HG03354 (cell line): ENCODE measurements around the gene PTGER3.
"Not testable (repeated sequence)": the region's sequence is repeated elsewhere in the genome, so short reads cannot be mapped to it uniquely, and the experiment has no call there.

Source experiments
- ATAC-seq: cut with Tn5 transposase; IDR thresholded peaks from one replicate; pipeline ENCODE4 v1.9.1; 2021; ENCODE audit warnings: mild to moderate bottlenecking; ENCODE audit not compliant: unreplicated experiment, poor library complexity, severe bottlenecking

The PTGER3 gene

DNA sequence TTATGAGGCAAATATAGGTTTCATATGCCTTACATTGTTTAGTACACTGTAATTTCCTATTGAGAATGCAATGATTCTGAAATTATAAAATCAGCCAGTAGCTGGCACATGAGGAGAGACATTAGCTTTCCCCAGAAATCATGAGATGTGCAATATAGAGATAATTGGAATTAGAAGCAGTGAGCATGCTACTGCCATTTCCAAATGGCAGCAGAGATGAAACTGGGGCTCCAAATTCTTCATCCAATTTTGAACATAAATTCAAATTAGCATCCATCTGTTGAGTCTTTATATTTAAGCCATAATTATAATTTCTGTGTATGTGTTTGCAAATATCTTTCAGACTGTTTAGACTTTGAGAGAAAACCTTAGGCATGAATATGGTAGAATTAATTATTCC is 28.8 kb downstream of the PTGER3 start:
- no peak for ATAC-seq

DNA sequence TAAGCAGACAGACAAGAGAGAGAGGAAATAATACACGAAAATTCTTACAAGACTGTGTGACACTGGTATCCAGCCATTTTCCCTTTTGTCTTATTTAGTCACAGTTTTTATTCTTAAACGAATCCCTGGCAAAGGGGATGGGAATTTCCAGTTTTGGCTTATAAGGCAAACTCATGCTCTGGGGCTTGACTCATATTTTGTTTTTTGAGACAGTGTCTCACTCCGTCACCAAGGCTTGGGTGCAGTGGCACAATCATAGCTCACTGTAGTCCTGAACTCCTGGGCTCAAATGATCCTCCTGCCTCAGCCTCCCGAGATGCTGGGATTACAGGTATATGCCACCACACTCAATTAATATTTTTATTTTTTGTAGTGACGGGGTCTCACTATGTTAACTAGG is 31.9 kb downstream of the PTGER3 start:
- no peak for ATAC-seq

DNA sequence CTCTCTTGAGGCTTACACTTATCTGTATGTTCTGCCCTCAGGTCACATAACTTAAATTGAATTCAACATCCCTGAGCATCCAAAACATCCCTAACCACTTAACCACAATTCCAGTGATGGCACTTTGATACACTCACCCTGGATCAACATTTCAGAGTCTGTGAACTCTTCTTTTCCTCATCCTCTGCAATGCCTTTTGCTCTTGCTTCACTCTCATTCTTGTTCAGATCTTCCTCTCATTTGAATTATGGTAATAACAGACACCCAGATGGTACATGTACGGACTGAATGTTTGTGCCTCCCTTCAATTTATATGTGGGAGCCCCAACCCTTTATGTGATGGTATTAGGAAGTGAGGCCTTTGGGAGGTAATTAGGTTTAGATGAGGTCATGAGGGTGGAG is 33.4 kb downstream of the PTGER3 start:
- ATAC-seq = no peak

DNA sequence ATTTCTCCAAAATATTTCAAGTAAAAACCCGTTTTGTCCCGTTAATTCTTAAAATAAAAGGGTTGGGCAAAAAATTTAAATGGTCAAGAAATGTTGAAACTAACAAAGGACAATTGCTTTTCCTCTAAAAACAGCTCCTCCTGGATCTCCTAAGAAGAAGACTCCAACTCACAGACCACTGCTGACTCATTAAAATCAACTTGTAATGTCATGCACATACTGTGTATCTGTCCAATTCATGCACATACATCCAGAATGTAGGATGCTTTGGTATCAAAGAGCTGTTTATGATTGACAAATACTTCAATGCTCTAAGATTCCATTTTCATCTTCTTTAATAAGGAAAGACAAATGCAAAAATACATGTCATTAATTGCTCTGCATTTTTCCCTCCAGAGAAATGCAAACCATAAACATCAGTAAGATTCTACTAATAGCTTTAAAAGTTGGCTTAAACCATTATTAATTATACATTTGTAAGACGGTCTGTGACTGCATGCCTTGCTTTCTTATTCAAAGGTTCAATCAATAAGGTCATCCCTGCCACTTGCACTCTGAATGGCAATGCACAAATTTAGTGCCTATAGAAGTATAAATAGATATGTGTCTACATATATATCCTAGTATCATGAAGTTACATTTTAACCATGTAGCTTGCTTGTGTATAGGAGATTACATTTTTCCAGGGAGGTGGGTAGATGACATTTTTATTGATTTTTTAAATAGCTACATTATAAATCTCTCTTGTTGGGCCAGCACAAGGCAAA is 44.7 kb downstream of the PTGER3 start:
- no peak for ATAC-seq

DNA sequence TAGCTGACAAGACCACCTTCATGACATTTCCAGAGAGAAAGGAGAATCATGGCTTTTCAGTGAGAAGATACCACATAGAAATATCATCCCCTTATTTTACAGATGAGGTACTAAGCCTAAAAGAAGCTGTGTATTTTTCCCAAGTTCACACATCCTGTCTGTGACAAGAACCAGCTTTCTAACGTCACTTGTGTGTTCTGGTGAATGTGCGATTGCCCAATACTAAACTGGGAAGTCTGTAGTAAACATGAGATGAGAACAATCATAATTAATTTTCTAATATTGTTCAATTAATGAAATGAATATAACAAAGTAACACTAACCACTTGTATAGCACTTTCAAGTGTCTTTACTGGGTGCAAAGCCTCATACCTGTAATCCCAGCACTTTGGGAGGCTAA is 46.0 kb downstream of the PTGER3 start:
- no peak for ATAC-seq

DNA sequence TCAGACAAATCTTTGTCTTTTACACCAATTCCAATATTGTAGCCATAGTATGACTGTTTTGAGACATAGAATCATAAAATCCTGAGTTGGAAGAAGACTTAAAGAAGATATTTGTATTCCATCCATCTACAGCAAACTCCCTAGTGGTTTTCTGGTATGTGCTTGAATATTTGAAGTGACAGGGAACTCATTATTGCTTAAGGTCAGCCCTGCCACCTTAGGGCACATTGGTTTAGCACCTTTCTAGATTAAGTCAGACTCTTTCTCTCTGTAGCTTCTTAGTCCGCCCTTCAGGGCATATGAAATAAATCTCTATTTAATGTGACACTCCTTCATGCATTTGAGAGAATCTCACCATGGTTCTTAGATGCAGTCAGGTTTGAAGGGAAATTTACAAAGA is 49.8 kb downstream of the PTGER3 start:
- no peak for ATAC-seq

DNA sequence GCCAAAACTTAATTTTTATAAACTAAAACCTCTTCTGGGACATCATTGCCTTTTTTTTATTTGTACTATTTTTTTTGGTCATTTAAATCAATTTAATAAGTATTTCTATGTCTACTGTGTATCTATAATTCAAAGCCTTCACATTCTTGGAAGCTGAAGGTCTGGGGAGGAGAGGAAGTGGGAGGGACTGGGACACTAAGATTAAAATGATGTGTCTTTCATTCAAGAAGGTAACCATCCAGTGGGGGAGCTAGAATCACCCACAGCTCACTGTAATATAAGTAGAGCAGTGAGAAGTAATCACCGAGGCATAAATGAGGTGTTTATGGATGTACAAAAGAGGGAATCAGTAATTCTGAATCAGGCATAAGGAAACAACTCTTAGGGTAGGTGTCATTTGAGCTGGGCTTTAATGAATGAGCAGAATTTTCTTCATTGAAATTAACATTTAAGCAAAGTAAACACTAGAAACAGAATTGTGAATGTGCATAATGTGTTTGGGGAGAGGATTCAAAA is 52.8 kb downstream of the PTGER3 start:
- no peak for ATAC-seq

DNA sequence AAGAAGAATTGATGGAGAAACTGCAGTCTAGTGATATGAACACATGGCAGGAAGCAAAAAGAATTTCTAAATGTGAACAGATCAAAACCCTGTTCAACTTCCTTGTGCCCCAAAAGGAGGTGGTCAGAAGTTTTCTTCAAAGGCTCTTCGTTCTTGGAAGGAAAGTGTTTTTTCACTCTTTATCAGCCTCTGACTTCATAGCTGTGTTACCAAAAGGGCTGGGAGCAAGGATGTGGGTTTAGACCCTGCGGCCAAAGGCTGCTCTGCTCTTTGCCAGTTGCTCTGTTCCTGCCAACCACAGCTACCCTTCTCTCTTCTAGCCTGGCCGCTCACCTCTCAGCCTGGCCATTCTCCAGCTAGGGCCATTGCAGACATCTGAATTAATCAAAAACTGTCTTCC is 53.8 kb downstream of the PTGER3 start:
- no peak for ATAC-seq

DNA sequence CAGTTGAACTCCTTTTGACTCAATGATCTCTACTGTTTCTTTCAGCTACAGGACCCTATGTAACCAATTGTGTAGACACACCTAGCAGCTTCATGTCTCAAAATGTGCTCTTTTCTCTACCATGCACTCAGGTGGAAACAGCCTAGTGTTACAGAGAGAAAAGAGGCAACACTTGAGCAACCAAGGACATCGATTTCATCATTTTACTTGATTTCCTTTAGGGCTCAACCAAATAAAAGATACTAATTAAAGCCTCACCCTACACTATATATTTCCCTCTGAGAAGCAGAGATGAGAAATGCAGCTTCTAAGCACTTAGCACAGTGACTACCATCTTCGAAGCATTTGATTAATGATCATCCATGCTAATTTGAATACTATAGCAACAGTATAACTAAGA is 55.1 kb downstream of the PTGER3 start:
- no peak for ATAC-seq

DNA sequence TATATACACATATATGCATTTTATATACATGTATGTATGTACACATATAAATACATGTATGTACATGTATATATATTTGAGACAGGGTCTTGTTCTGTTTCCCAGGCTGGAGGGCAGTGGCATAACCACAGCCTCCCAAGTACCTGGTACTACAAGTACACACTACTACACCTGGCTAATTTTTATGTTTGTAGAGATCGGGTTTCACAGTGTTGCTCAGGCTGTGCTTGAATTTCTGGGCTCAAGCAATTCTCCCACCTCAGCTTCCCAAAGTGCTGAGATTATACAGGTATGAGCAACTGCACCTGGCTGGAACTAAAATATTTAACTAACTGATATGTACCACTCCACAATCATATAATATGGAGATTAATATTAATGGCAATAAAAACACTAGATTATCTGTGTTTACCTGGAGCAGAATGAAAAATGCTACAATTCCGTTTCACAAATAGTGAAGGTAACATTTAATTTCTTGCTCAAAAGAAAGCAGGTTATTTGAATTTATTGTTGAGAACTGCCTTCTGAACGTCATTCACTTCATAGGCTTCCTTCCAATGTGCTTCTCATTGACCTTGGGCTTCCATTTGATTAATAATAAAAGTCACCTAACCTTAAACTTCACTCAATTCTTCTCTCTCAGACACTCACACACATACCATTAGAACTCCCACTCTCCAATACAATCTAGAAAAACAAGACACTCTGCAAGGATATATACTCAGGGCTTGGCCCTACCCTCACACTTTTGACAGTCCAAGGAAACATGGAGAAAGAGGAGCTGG is 57.0 kb downstream of the PTGER3 start:
- no peak for ATAC-seq

DNA sequence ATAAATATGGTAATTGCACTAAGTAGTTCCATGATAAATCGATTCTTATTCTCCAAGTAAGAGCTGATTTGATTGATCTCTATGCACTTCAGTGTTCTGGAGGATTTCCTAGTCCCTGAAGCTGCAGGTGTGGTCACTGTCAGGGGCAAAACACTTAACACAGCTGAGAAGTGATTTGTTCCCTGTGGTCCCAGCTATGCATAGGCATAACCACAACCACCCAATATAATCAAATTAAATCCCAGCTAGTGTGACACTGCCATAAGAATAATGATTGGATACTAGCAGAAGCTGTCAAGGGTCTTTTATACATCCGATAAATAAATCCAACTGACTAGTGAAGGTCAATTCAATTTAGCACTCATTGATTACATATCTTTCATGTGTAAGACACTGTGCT is 60.1 kb downstream of the PTGER3 start:
- no peak for ATAC-seq

DNA sequence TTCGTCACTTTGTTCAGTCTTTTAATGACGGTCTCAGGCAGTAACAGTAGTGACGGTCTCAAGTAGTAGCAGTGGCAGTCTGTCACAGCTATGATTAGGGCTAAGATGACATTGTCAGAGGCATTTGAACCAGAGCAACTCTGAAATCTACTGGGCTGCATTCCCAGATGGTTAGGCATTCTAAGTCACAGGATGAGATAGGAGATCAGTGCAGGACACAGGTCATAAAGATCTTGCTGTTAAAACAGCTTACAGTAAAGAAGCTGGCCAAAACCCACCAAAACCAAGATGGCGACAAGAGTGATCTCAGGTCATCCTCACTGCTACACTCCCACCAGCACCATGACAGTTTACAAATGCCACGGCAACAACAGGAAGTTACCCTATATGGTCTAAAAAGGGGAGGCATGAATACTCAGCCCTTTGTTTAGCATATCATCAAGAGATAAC is 61.8 kb downstream of the PTGER3 start:
- ATAC-seq = not testable (repeated sequence)

DNA sequence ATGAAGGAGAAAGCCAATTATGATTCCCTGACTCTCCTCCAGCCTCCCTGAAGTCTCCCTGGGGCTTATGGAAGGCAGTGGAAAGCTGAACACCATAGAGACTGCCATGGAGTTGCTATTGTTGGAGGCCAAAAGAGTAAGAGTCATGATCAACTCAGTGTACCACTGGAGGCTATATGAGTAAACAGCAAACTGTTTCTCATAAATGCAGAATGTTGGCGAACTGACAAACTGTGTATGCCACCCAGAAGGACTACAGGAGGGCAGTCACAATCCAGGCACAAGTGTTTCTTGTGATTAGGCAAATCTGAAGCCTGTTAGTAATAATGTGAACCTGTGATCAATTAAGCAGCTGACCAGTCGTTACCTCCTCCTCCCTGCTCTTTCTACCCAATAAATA is 62.3 kb downstream of the PTGER3 start:
- not testable (repeated sequence) for ATAC-seq

DNA sequence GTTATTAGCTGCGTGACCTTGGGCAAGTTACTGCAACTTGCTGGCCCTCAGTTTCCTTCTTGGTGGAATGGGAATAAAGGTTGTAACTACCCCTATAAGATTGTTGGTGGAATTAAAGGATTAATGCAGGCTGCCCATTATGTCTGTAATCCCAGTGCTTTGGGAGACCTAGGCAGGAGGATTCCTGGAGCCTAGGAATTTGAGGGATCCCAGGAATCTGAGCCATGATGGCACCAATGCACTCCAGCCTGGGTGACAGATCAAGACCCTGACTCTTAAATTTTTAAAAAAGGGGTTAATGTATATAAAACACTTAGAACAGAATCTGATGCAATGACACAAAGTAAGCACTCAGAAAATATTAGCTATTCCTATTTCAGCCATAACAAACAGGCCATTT is 67.3 kb downstream of the PTGER3 start:
- ATAC-seq = no peak

DNA sequence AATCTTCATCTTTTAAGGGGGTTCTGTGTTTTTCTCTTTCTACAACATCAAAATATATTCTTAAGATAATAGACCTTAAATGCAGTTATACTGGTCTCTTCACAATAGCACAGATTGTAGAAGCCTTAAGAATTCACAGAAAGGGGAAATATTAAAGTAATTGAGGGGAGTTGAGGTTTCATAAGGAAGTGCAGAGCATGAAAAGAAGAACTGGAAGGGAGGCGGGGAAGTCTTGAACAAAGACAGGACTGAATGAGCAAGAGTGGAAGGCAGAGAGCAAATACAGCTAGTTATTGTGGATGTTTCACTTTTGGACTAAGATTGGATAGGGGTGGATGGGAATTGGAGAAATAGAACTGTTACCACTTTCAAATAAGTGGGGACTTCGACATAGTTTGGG is 67.7 kb downstream of the PTGER3 start:
- no peak for ATAC-seq

DNA sequence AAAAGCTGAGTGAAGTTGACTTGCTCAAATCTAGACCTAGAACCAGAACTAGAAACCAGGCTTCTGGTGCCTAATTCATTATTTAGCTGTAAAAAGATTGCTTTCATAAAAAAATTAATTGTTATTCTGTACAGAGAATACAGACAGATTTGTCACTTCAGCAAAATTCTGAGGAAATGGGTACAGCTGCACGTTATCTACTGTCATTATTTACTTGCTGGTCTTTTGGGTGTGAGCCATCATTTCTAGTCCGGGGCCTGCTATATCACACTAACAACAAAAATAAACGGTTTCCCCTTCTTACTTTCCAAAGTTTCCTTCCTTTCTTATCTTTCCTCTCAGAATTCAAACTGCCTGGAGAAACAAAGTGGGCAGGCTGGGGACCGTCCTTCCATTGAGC is 68.3 kb downstream of the PTGER3 start:
- ATAC-seq = no peak

DNA sequence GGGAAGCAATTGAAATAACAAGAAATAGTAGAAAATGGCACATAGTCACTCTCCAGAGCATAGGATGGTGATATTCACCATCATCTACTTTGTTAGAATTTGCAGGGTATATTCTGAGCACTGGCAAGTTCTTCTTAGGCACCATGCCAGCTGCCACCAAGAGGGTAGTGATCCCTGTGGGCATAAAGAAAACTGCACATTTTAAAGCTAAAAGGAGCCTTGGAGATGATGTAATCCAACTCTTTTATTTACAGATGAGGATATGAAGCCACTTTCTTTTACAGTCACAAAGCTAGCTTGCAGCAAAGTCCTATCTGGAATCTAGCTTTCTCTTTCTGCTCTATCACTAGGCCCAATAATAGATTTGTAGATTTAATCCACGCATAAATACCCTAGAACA is 69.0 kb downstream of the PTGER3 start:
- ATAC-seq = no peak

DNA sequence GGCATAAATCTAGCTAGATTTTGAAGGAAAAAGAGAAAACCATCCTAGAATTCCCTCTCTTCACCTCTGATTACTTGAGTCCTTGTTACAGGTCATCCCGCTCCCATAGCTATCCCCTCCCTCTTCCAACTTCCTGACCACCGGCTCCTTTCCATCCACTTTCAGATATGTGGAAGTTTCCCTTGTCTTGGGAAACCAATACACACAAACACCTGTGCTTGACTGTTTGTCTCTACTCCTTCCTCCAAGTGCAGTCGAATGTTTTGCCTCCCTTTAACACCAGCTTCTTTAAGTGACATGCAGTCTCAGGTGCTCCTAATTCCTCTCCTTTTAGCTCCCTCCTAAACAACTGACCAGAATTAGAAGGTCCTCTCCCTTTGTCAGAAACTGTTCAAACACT is 70.0 kb downstream of the PTGER3 start:
- no peak for ATAC-seq

DNA sequence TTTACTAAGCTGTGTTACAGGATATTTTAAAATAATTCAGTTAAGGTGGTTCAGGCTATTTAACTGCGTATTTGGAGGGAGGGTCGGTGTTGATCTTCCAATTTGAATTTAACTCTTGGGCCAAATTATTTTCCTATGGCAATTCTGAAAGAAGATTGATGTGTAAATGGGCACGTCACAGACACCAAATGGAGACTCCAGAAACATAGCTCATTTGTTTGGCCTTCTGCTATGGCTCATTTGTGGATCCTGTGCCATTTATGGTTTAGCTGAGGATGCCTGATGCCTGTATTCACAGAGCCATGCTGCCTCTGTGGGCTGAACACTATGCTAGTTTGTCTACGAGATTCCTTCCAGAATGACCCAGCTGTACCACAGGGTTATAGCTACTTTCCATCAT is 70.6 kb downstream of the PTGER3 start:
- ATAC-seq = no peak

DNA sequence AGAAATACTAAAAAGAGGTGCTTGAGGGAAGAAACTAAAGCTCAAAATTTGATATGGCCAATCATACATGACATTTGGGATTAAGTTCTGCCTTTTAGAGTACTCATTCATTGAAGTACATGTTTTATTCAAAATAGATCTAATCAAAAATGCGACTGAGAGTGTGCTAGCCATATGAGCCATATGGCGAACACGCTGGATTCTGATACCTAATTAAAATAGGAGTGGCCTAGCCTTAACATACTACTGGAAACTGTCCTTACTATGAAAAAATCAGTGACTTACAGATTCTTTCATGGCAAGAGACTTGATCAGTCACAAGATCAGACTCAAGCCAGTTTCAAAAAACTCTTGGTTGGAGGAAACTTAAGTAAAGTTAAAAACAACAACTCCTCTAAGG is 73.9 kb downstream of the PTGER3 start:
- ATAC-seq = no peak

DNA sequence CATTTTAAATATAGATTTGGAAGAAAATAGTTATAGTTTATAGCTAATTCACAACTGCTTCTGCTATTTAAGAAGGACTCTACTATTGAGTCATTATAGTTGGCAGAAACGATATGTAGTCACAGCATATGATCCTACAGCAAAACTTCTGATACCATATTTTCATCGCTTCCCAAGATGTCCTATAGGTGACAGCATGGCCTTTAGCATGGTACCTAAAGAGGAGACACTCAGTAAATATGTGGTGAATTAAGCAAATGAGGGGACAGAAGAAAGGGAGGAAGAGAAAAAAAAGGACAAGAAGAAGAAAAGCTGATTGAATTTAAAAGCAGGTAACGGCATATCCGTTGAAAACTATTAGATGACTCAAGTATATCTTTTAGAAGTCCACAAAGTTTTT is 77.2 kb downstream of the PTGER3 start:
- ATAC-seq = no peak
